Esophagus squamous epithelium (tissue), 5 donors: ENCODE measurements around the gene CRYL1. TPM values are rescaled to one million over a fixed set of nuclear protein-coding genes. Genes with fewer than 3 reads are reported as not detected.
A peak's percentile ranks its signal among the peaks of the same experiment; 100 is the strongest.
"Not testable (repeated sequence)": the region's sequence is repeated elsewhere in the genome, so short reads cannot be mapped to it uniquely, and the experiment has no call there.

Source experiments
- DNase-seq: peaks from one replicate; lab custom pipeline; 2025; lab: John Stamatoyannopoulos, UW
- H3K27ac ChIP-seq, 4 donors: fragments of 200-600 bp; sonication (generic); one replicate each; pipeline ENCODE4 v1.5.1; 2016 to 2019; ENCODE audit warnings: mild to moderate bottlenecking in 1 of 4
- H3K27me3 ChIP-seq, 4 donors: fragments of 200-600 bp; sonication (generic); 1 replicate in 3 of 4; 2 replicates in 1 of 4; pipeline versions ENCODE4 v1.5.1 to v1.6.0; 2017 to 2021; ENCODE audit warnings: antibody characterized with exemption in 1 of 4
- H3K36me3 ChIP-seq, 3 donors: fragments of 200-600 bp; sonication (generic); one replicate each; pipeline ENCODE4 v1.5.1; 2016 to 2019
- H3K4me1 ChIP-seq, 3 donors: fragments of 200-600 bp; sonication (generic); one replicate each; pipeline ENCODE4 v1.5.1; 2017 to 2019
- H3K4me3 ChIP-seq, 4 donors: fragments of 200-600 bp; sonication (generic); 1 replicate in 3 of 4; 2 replicates in 1 of 4; pipeline ENCODE4 v1.5.1; 2016 to 2019; ENCODE audit warnings: mild to moderate bottlenecking in 2 of 4, moderate library complexity in 1 of 4
- H3K9me3 ChIP-seq, 3 donors: fragments of 200-600 bp; sonication (generic); one replicate each; pipeline ENCODE4 v1.5.1; 2016 to 2019
- POLR2A ChIP-seq, 4 donors: fragments of 450-650 bp; IDR thresholded peaks; one replicate each; pipeline ENCODE4 v1.6.1; 2017; ENCODE audit warnings: antibody characterized with exemption in 4 of 4, mild to moderate bottlenecking in 4 of 4, moderate library complexity in 3 of 4
- WGBS, 2 donors: methylation state at CpG; one replicate each; pipeline ENCODE4 v1.1.5; 2018; 5-methylcytosine and 5-hydroxymethylcytosine counted together
- intact Hi-C: fragments of 100-400 bp; cut with DNase I; formaldehyde crosslinking; loops from one replicate; pipeline ENCODE4 v1.15.0; 2022
- total RNA-seq, 4 donors: library from RNA; depleted of rRNA; stranded (reverse); fragments of >200 nt; gene quantifications; one replicate each; pipeline ENCODE4 v1.1.0, GENCODE V29; 2016
- TF ChIP-seq, protein P1 (sequence below), 6 experiments: fragments of 450-650 bp in 4 of 6; fragments of 200-600 bp in 2 of 6; sonication (generic) in 2 of 6; IDR thresholded peaks; one replicate each; pipeline ENCODE4 v1.5.1; 2016 to 2019; ENCODE audit warnings: antibody characterized with exemption in 6 of 6, mild to moderate bottlenecking in 4 of 6, moderate library complexity in 4 of 6
- donor health status: DM: yes; HTN: yes; CAD: no.

The CRYL1 gene
- total RNA-seq, 4 donors from 2014 or later: 12.5 to 41.2 (median 24.4) TPM

GRCh38 chr13:20436505-20436904, 89.2 kb downstream of the CRYL1 start:
- Histone ChIP-seq H3K36me3 (peaks cover 0 to 22% (median 0%) of the 10 kb centered on the region in 3 donors), H3K4me1 (peaks cover 0 to 16% (median under 1%) of the 10 kb centered on the region in 3 donors), H3K27ac (no peak overlapping the region), H3K27me3 (no peaks in the 10 kb centered on the region), H3K9me3 (no peaks in the 10 kb centered on the region), H3K4me3 (no peak overlapping the region)
- no peak for DNase-seq
- 78 to 92% methylated on average over 3 to 9 of the region's 10 CpGs for WGBS, 2 donors
- no peak for TF ChIP-seq POLR2A (IDR thresholded peaks at IDR 0.05)
- TF ChIP-seq, protein P1, sequence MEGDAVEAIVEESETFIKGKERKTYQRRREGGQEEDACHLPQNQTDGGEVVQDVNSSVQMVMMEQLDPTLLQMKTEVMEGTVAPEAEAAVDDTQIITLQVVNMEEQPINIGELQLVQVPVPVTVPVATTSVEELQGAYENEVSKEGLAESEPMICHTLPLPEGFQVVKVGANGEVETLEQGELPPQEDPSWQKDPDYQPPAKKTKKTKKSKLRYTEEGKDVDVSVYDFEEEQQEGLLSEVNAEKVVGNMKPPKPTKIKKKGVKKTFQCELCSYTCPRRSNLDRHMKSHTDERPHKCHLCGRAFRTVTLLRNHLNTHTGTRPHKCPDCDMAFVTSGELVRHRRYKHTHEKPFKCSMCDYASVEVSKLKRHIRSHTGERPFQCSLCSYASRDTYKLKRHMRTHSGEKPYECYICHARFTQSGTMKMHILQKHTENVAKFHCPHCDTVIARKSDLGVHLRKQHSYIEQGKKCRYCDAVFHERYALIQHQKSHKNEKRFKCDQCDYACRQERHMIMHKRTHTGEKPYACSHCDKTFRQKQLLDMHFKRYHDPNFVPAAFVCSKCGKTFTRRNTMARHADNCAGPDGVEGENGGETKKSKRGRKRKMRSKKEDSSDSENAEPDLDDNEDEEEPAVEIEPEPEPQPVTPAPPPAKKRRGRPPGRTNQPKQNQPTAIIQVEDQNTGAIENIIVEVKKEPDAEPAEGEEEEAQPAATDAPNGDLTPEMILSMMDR (IDR thresholded peaks at IDR 0.05): no peak
- intact Hi-C loops: no loop called here

GRCh38 chr13:20435616-20436368, 89.9 kb downstream of the CRYL1 start:
- intact Hi-C loops: no loop called here
- Histone ChIP-seq H3K9me3 (no peaks in the 10 kb centered on the region), H3K36me3 (peaks cover 0 to 29% (median 0%) of the 10 kb centered on the region in 3 donors), H3K27ac (no peak overlapping the region), H3K4me1 (peaks cover 4 to 16% (median 4%) of the 10 kb centered on the region in 3 donors), H3K27me3 (no peaks in the 10 kb centered on the region), H3K4me3 (no peak overlapping the region)
- TF ChIP-seq POLR2A (IDR thresholded peaks at IDR 0.05): no peak
- TF ChIP-seq, protein P1 (IDR thresholded peaks at IDR 0.05): no peak
- DNase-seq: no peak
- WGBS, 2 donors: 86 to 100% methylated on average over 6 to 21 of the region's 57 CpGs

DNA sequence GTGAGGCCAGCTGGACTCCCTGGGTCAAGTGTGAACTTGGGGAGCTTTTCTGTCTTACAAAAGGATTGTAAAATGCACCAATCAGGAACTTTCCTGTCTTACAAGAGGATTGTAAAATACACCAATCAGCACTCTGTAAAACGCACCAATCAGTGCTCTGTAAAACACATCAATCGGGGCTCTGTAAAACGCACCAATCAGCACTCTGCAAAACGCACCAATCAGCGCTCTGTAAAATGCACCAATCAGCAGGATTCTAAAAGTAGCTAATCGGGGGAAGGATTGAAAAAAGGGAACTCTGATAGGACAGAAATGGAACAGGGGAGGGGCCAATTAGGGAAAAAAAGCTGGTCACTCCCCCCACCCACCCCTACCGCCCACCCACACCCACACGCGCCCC, 91.4 kb downstream of the CRYL1 start:
- DNase-seq, H3K9me3 ChIP-seq, H3K4me3 ChIP-seq, intact Hi-C loops, H3K27me3 ChIP-seq, H3K27ac ChIP-seq: not testable (repeated sequence)
- H3K36me3 ChIP-seq: peaks cover 0 to 29% (median 0%) of the 10 kb centered on the region in 3 donors
- WGBS, 2 donors: 86 to 95% methylated on average over 8 to 9 of the region's 9 CpGs
- H3K4me1 ChIP-seq: peaks cover 4 to 32% (median 18%) of the 10 kb centered on the region in 3 donors

DNA sequence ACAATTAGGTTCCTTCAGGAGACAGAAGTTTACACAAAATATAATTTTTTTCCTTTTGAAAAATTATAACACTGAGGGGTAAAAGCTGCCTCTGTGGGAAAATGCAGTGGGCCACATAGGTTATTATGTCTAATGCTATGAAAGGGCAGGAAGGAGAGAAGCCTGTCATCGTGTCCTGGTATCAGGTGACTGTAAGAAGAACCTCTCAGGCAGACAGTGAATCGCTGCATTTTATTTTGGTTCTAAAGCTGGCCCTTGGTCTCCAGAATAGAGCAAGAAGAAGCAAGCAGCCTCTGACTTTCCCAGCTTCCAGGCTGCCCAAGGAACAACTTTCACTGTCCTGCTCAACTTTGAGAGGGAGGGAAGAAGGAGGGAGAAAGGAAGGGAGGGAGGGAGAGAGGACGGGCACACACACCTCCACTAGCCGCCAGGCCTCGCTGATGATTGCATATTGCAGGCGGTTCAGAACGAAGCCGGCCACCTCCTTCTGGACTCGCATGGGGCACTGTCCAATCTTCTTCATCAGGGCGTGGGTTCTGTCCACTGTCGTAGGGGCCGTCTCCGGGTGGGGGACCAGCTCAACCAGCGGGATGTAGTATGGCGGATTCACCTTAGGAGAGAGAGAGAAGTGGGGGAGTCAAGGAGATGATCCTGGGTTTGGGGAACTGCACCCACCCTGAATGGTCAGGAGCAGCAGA, 93.8 kb downstream of the CRYL1 start:
- H3K9me3 ChIP-seq: no peaks in the 10 kb centered on the region
- TF ChIP-seq, protein P1 (IDR thresholded peaks at IDR 0.05): no peak
- no peak for TF ChIP-seq POLR2A (IDR thresholded peaks at IDR 0.05)
- no peak overlapping the region for H3K4me3 ChIP-seq
- WGBS, 2 donors: 85 to 91% methylated on average over 10 to 14 of the region's 15 CpGs
- peaks cover 0 to 24% (median 0%) of the 10 kb centered on the region in 3 donors for H3K36me3 ChIP-seq
- DNase-seq: no peak
- peaks cover 4 to 46% (median 18%) of the 10 kb centered on the region in 3 donors for H3K4me1 ChIP-seq
- intact Hi-C loops: no loop called here
- no peaks in the 10 kb centered on the region for H3K27me3 ChIP-seq
- H3K27ac ChIP-seq: peak overlapping the region in 3 of 4 donors; percentile 34 to 60 (median 57)

DNA sequence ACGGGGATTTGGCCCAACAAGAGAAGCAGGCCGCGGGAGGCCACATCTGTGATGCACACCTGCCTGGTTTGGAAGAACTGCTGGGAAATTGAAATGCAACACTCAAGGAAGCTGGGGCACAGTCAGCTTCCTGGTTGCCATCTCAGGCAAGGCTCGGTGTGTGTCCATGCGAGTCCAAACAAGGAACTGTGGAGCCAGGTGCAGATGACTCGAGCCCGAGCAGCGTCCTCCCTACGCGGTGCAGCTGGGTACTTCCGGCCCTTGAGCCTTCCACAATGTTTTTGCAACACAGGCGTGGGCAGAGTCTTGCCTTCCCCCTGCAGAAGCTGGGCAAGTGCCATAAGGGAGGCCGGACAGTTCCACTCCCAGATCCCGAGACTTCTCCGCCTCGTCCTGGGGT, 94.6 kb downstream of the CRYL1 start:
- peak overlapping the region; percentile 46 to 61 (median 58) for H3K27ac ChIP-seq
- H3K36me3 ChIP-seq: peaks cover 0 to 23% (median 0%) of the 10 kb centered on the region in 3 donors
- WGBS, 2 donors: 28 to 57% methylated on average over 13 to 15 of the region's 16 CpGs
- intact Hi-C loops: no loop called here
- H3K27me3 ChIP-seq: no peaks in the 10 kb centered on the region
- H3K4me1 ChIP-seq: peaks cover 4 to 54% (median 21%) of the 10 kb centered on the region in 3 donors
- TF ChIP-seq, protein P1 (IDR thresholded peaks at IDR 0.05): no peak
- TF ChIP-seq POLR2A (IDR thresholded peaks at IDR 0.05): no peak
- no peak overlapping the region for H3K4me3 ChIP-seq
- no peak for DNase-seq
- no peaks in the 10 kb centered on the region for H3K9me3 ChIP-seq
